IPS-18a (cell line): ENCODE measurements around the gene ANTXRL.

ENCODE experiments used
- H3K27ac ChIP-seq: one replicate; pipeline ENCODE4 v1.5.1; 2013; ENCODE audit warnings: low read length
- H3K27me3 ChIP-seq: one replicate; pipeline ENCODE4 v1.6.1; 2013; ENCODE audit warnings: mild to moderate bottlenecking, low read length; ENCODE audit not compliant: control insufficient read depth, insufficient read depth
- H3K36me3 ChIP-seq: one replicate; pipeline ENCODE4 v1.6.1; 2013; ENCODE audit warnings: low read depth, low read length; ENCODE audit not compliant: control insufficient read depth
- H3K4me1 ChIP-seq: one replicate; pipeline ENCODE4 v1.6.1; 2013; ENCODE audit warnings: low read depth, low read length; ENCODE audit not compliant: control insufficient read depth
- H3K4me3 ChIP-seq: one replicate; pipeline ENCODE4 v1.5.1; 2013; ENCODE audit warnings: low read length
- H3K9ac ChIP-seq: one replicate; pipeline ENCODE4 v1.6.1; 2013; ENCODE audit warnings: mild to moderate bottlenecking, low read length, moderate library complexity
- H3K9me3 ChIP-seq: one replicate; pipeline ENCODE4 v1.6.1; 2013; ENCODE audit warnings: low read depth, low read length; ENCODE audit not compliant: control insufficient read depth

The ANTXRL gene

GRCh38 chr10:46285966-46286620, 704 bp upstream of the ANTXRL start:
- Histone ChIP-seq H3K9ac (no peak overlapping the region), H3K27ac (no peak overlapping the region), H3K4me3 (no peak overlapping the region), H3K27me3 (peaks cover 44% of the 10 kb centered on the region), H3K9me3 (no peaks in the 10 kb centered on the region), H3K4me1 (peaks cover 3% of the 10 kb centered on the region), H3K36me3 (no peaks in the 10 kb centered on the region)

GRCh38 chr10:46287846-46288477, 1.2 kb downstream of the ANTXRL start:
- H3K27ac ChIP-seq: no peak overlapping the region
- H3K36me3 ChIP-seq: no peaks in the 10 kb centered on the region
- no peak overlapping the region for H3K9ac ChIP-seq
- peaks cover 27% of the 10 kb centered on the region for H3K27me3 ChIP-seq
- H3K9me3 ChIP-seq: no peaks in the 10 kb centered on the region
- peaks cover 11% of the 10 kb centered on the region for H3K4me1 ChIP-seq
- no peak overlapping the region for H3K4me3 ChIP-seq

- Histone ChIP-seq H3K27ac (no peak overlapping the region), H3K9ac (no peak overlapping the region), H3K4me1 (peaks cover 9% of the 10 kb centered on the region)
Measured at GRCh38 chr10:46288601-46289206, 1.9 kb downstream of the ANTXRL start.

GRCh38 chr10:46289209-46289810, 2.5 kb downstream of the ANTXRL start:
- H3K27me3 ChIP-seq: peaks cover 14% of the 10 kb centered on the region
- no peaks in the 10 kb centered on the region for H3K9me3 ChIP-seq
- H3K27ac ChIP-seq: no peak overlapping the region
- H3K36me3 ChIP-seq: no peaks in the 10 kb centered on the region
- H3K4me3 ChIP-seq: no peak overlapping the region
- no peak overlapping the region for H3K9ac ChIP-seq
- peaks cover 8% of the 10 kb centered on the region for H3K4me1 ChIP-seq

More at GRCh38 chr10:46288601-46289206, 1.9 kb downstream of the ANTXRL start:
- Histone ChIP-seq H3K9me3 (no peaks in the 10 kb centered on the region), H3K36me3 (no peaks in the 10 kb centered on the region), H3K4me3 (no peak overlapping the region), H3K27me3 (peaks cover 20% of the 10 kb centered on the region)

- Histone ChIP-seq H3K9ac (no peak overlapping the region), H3K27me3 (peaks cover 7% of the 10 kb centered on the region), H3K27ac (no peak overlapping the region), H3K36me3 (no peaks in the 10 kb centered on the region), H3K9me3 (no peaks in the 10 kb centered on the region), H3K4me1 (peaks cover 8% of the 10 kb centered on the region), H3K4me3 (no peak overlapping the region)
Measured at GRCh38 chr10:46290101-46290886, 3.5 kb downstream of the ANTXRL start.

- Histone ChIP-seq H3K9ac (no peak overlapping the region), H3K9me3 (no peaks in the 10 kb centered on the region), H3K36me3 (no peaks in the 10 kb centered on the region), H3K4me3 (no peak overlapping the region), H3K27me3 (no peaks in the 10 kb centered on the region), H3K4me1 (peaks cover 8% of the 10 kb centered on the region), H3K27ac (no peak overlapping the region)
Measured at GRCh38 chr10:46291817-46292572, 5.2 kb downstream of the ANTXRL start.

- H3K9me3 ChIP-seq: no peaks in the 10 kb centered on the region
- no peaks in the 10 kb centered on the region for H3K36me3 ChIP-seq
- H3K27me3 ChIP-seq: no peaks in the 10 kb centered on the region
- H3K4me1 ChIP-seq: peaks cover 8% of the 10 kb centered on the region
- H3K4me3 ChIP-seq: no peak overlapping the region
- H3K27ac ChIP-seq: no peak overlapping the region
- H3K9ac ChIP-seq: no peak overlapping the region
Measured at GRCh38 chr10:46292573-46293023, 5.8 kb downstream of the ANTXRL start.

GRCh38 chr10:46293228-46293627, 6.4 kb downstream of the ANTXRL start:
- Histone ChIP-seq H3K4me3 (no peak overlapping the region), H3K36me3 (no peaks in the 10 kb centered on the region), H3K9ac (no peak overlapping the region), H3K4me1 (peaks cover 8% of the 10 kb centered on the region), H3K27ac (no peak overlapping the region), H3K9me3 (no peaks in the 10 kb centered on the region), H3K27me3 (no peaks in the 10 kb centered on the region)

- no peak overlapping the region for H3K9ac ChIP-seq
- H3K9me3 ChIP-seq: no peaks in the 10 kb centered on the region
- peaks cover 8% of the 10 kb centered on the region for H3K4me1 ChIP-seq
- H3K36me3 ChIP-seq: no peaks in the 10 kb centered on the region
- no peak overlapping the region for H3K27ac ChIP-seq
- H3K4me3 ChIP-seq: no peak overlapping the region
- H3K27me3 ChIP-seq: no peaks in the 10 kb centered on the region
Measured at GRCh38 chr10:46293832-46294640, 7.2 kb downstream of the ANTXRL start.

- peaks cover 8% of the 10 kb centered on the region for H3K4me1 ChIP-seq
- H3K9ac ChIP-seq: no peak overlapping the region
- H3K4me3 ChIP-seq: no peak overlapping the region
- no peaks in the 10 kb centered on the region for H3K27me3 ChIP-seq
- no peaks in the 10 kb centered on the region for H3K36me3 ChIP-seq
- H3K27ac ChIP-seq: no peak overlapping the region
- H3K9me3 ChIP-seq: no peaks in the 10 kb centered on the region
Measured at GRCh38 chr10:46294641-46295220, 7.9 kb downstream of the ANTXRL start.
